Kidney (tissue), 22 donors: Measurements from ENCODE around the gene GNAO1. TPM values are rescaled to one million over a fixed set of nuclear protein-coding genes. Genes with fewer than 3 reads are reported as not detected.

Experiments used
- DNase-seq, 5 donors: peaks; one replicate each; pipeline ENCODE4 v3.0.0-alpha.2; 2013 to 2020
- FAIRE-seq: peaks from 2 replicates; lab custom pipeline; 2012; peaks lifted over from hg19 to GRCh38; lab: Jason Lieb, UNC
- H3K27ac ChIP-seq, 2 donors: one replicate each; pipeline ENCODE4 v1.7.0; 2013; ENCODE audit warnings: low read depth in 2 of 2, low read length in 2 of 2, inconsistent platforms in 1 of 2
- H3K27me3 ChIP-seq: one replicate; pipeline ENCODE4 v1.7.1; 2013; ENCODE audit warnings: low read length, inconsistent platforms; ENCODE audit not compliant: control insufficient read depth, insufficient read depth
- H3K36me3 ChIP-seq, 3 donors: one replicate each; pipeline versions ENCODE4 v1.7.0 to v1.7.1; 2013; ENCODE audit warnings: low read length in 3 of 3, control low read depth in 1 of 3, inconsistent platforms in 1 of 3; ENCODE audit not compliant: insufficient read depth in 3 of 3, control insufficient read depth in 2 of 3
- H3K4me1 ChIP-seq, 3 donors: one replicate each; pipeline versions ENCODE4 v1.7.0 to v1.7.1; 2013; ENCODE audit warnings: low read length in 3 of 3, inconsistent platforms in 1 of 3, low read depth in 1 of 3; ENCODE audit not compliant: control insufficient read depth in 2 of 3, insufficient read depth in 2 of 3
- H3K4me3 ChIP-seq, 3 donors: one replicate each; pipeline versions ENCODE4 v1.7.0 to v1.8.1; 2013; ENCODE audit warnings: low read length in 3 of 3, control low read depth in 1 of 3, inconsistent platforms in 1 of 3
- H3K9ac ChIP-seq, 3 donors: one replicate each; pipeline versions ENCODE4 v1.7.0 to v1.7.1; 2013; ENCODE audit warnings: low read length in 3 of 3, control low read depth in 1 of 3, inconsistent platforms in 1 of 3
- H3K9me3 ChIP-seq, 3 donors: one replicate each; pipeline versions ENCODE4 v1.7.0 to v1.7.1; 2013; ENCODE audit warnings: low read length in 3 of 3, control low read depth in 1 of 3, inconsistent platforms in 1 of 3; ENCODE audit not compliant: control insufficient read depth in 2 of 3, insufficient read depth in 1 of 3
- CTCF ChIP-seq: IDR thresholded peaks from 3 replicates; pipeline ENCODE4 v1.5.1; 2012; ENCODE audit warnings: mild to moderate bottlenecking, moderate library complexity, borderline replicate concordance; ENCODE audit not compliant: insufficient read depth; ENCODE audit errors: extremely low read depth
- intact Hi-C: fragments of 100-400 bp; cut with DNase I; formaldehyde crosslinking; loops from one replicate; pipeline ENCODE4 v1.11.1; 2022
- long read RNA-seq, 10 donors: library from polyadenylated mRNA in 1 of 10; unstranded in 1 of 10; transcript quantifications; one replicate each; pipeline ENCODE4 v2.0.0 and lab custom pipeline, GENCODE V29; 2021 to 2026
- polyA plus RNA-seq: library from polyadenylated mRNA; stranded (reverse); fragments of 350-450 nt; fragmentation: Illumina TruSeq; extraction: RNeasy Lipid Tissue Mini Kit (QIAGEN cat#74804); gene quantifications from one replicate; pipeline ENCODE4 v1.2.3, GENCODE V29; 2014; ENCODE audit warnings: low read depth, low replicate concordance; ENCODE audit not compliant: insufficient read depth
- total RNA-seq: library from RNA; stranded (reverse); fragmentation: NEBNext Ultra II Directional; extraction: Animal tissue kit (Norgen Biotek cat#: 25700); gene quantifications from one replicate; pipeline ENCODE4 v1.2.1, GENCODE V29; 2021
- donor health status: control.
- donor health status: control.
- donor health status: control.
- donor health status: control.
- donor health status: control.
- donor health status: DM: yes; HTN: yes; CAD: no.
- donor health status: Normal renal cell carcinoma (clear cell type).

The GNAO1 gene
- total RNA-seq, result 4.3 TPM
- 1.5 TPM for polyA plus RNA-seq
- long read RNA-seq, donor 1, result 0 reads
- long read RNA-seq, donor 2, full-length matches to known transcripts, result 1 of 1 reads
- long read RNA-seq, donor 2, partial matches to known transcripts, result 0 of 1 reads
- long read RNA-seq, donor 2, other reads (novel, unspliced or antisense), result 0 of 1 reads
- long read RNA-seq, donor 3, partial matches to known transcripts, result 0 of 2 reads
- long read RNA-seq, donor 3, other reads (novel, unspliced or antisense), result 0 of 2 reads
- long read RNA-seq, donor 4, result 0 reads
- long read RNA-seq, donor 5, result 0 reads
- long read RNA-seq, donor 6, result 0 reads
- long read RNA-seq, donor 7, result 0 reads
- long read RNA-seq, donor 8, partial matches to known transcripts, result 0 of 1 reads
- long read RNA-seq, donor 8, other reads (novel, unspliced or antisense), result 0 of 1 reads
- long read RNA-seq, donor 9, partial matches to known transcripts, result 0 of 1 reads
- long read RNA-seq, donor 9, other reads (novel, unspliced or antisense), result 0 of 1 reads
- long read RNA-seq, donor 10, full-length matches to known transcripts, result 2 of 2 reads
- long read RNA-seq, donor 10, partial matches to known transcripts, result 0 of 2 reads
- long read RNA-seq, donor 10, other reads (novel, unspliced or antisense), result 0 of 2 reads

GRCh38 chr16:56191156-56191815 lies at the start of gene GNAO1:
Gene GNAO1, plus strand, starts transcription at chr16:56191489. Its CDS starts 747 bp downstream, at chr16:56192236.
- Histone ChIP-seq H3K4me1 (no peaks in the 10 kb centered on the region), H3K27ac (peak within 1 kb of the TSS; percentile 67 to 74), H3K9me3 (no peaks in the 10 kb centered on the region), H3K9ac (peak within 1 kb of the TSS in 1 of 3 donors; percentile 39), H3K36me3 (no peaks in the 10 kb centered on the region), H3K4me3 (peak within 1 kb of the TSS; percentile 12 to 62 (median 13)), H3K27me3 (peaks cover 13% of the 10 kb centered on the region)
- no peak for TF ChIP-seq CTCF
- no peak for FAIRE-seq
- peak; percentile 73 to 91 (median 87) for DNase-seq
- intact Hi-C loops, result no loop called here

- intact Hi-C loops, result no loop called here
- H3K36me3 ChIP-seq, result no peaks in the 10 kb centered on the region
- no peak overlapping the region for H3K27ac ChIP-seq
- no peaks in the 10 kb centered on the region for H3K27me3 ChIP-seq
- no peak for TF ChIP-seq CTCF
- H3K4me3 ChIP-seq, result no peak overlapping the region
- no peaks in the 10 kb centered on the region for H3K9me3 ChIP-seq
- H3K4me1 ChIP-seq, result no peaks in the 10 kb centered on the region
- no peak for FAIRE-seq
- DNase-seq, result no peak
- no peak overlapping the region for H3K9ac ChIP-seq
Observed at GRCh38 chr16:56143666-56144065, 47.6 kb upstream of the GNAO1 start.

- H3K27me3 ChIP-seq, result no peaks in the 10 kb centered on the region
- FAIRE-seq (no peak), DNase-seq (no peak)
- no peaks in the 10 kb centered on the region for H3K4me1 ChIP-seq
- H3K4me3 ChIP-seq, result no peak overlapping the region
- TF ChIP-seq CTCF, result no peak
- H3K9ac ChIP-seq, result no peak overlapping the region
- H3K36me3 ChIP-seq, result no peaks in the 10 kb centered on the region
- no peaks in the 10 kb centered on the region for H3K9me3 ChIP-seq
- intact Hi-C loops, result no loop called here
- no peak overlapping the region for H3K27ac ChIP-seq
Observed at GRCh38 chr16:56145369-56145768, 45.9 kb upstream of the GNAO1 start.
